Immature natural killer cell (primary cell): ENCODE data around the gene FAM3A. TPM values are rescaled to one million over a fixed set of nuclear protein-coding genes. Genes with fewer than 3 reads are reported as not detected.

Experiments used
- DNase-seq, 3 donors: peaks; one replicate each; pipeline ENCODE4 v3.0.0; 2022; ENCODE audit warnings: mixed read lengths in 1 of 3
- H3K27ac Mint-ChIP-seq, 6 donors: one replicate each; pipeline ENCODE4 v1.8.0; 2020; ENCODE audit warnings: mixed read lengths in 6 of 6, mild to moderate bottlenecking in 5 of 6, inconsistent platforms in 4 of 6, moderate library complexity in 3 of 6
- H3K27me3 Mint-ChIP-seq, 3 donors: one replicate each; pipeline ENCODE4 v1.8.0; 2020 to 2021; ENCODE audit warnings: low read depth in 3 of 3, mild to moderate bottlenecking in 3 of 3, mixed read lengths in 3 of 3, moderate library complexity in 3 of 3, inconsistent platforms in 1 of 3
- H3K36me3 Mint-ChIP-seq, 3 donors: one replicate each; pipeline ENCODE4 v1.8.0; 2020; ENCODE audit warnings: mixed read lengths in 3 of 3, inconsistent platforms in 2 of 3, mild to moderate bottlenecking in 2 of 3
- H3K4me1 Mint-ChIP-seq, 2 donors: one replicate each; pipeline ENCODE4 v1.8.0; 2020; ENCODE audit warnings: inconsistent platforms in 2 of 2, mild to moderate bottlenecking in 2 of 2, mixed read lengths in 2 of 2, moderate library complexity in 1 of 2
- H3K4me3 Mint-ChIP-seq, 5 donors: one replicate each; pipeline ENCODE4 v1.8.0; 2020; ENCODE audit warnings: mild to moderate bottlenecking in 5 of 5, mixed read lengths in 5 of 5, inconsistent platforms in 3 of 5, moderate library complexity in 3 of 5
- H3K9me3 Mint-ChIP-seq, 6 donors: one replicate each; pipeline ENCODE4 v1.8.0; 2020; ENCODE audit warnings: mild to moderate bottlenecking in 6 of 6, mixed read lengths in 6 of 6, inconsistent platforms in 4 of 6, moderate library complexity in 3 of 6
- polyA plus RNA-seq, 3 donors: library from polyadenylated mRNA; unstranded; fragments of 300-500 nt; fragmentation: Illumina TruSeq; gene quantifications; one replicate each; pipeline ENCODE4 v1.2.3, GENCODE V29; 2021

The FAM3A gene
- polyA plus RNA-seq, 3 donors from 2014 or later = 27.1 to 31.3 (median 30.1) TPM

GRCh38 chrX:154526901-154527675 lies 11.1 kb upstream of the FAM3A start:
- Mint-ChIP-seq H3K36me3 (no peaks in the 10 kb centered on the region), H3K4me3 (peak overlapping the region; percentile 24 to 63 (median 36))
- DNase-seq = peak; percentile 38 to 51 (median 45)

DNA sequence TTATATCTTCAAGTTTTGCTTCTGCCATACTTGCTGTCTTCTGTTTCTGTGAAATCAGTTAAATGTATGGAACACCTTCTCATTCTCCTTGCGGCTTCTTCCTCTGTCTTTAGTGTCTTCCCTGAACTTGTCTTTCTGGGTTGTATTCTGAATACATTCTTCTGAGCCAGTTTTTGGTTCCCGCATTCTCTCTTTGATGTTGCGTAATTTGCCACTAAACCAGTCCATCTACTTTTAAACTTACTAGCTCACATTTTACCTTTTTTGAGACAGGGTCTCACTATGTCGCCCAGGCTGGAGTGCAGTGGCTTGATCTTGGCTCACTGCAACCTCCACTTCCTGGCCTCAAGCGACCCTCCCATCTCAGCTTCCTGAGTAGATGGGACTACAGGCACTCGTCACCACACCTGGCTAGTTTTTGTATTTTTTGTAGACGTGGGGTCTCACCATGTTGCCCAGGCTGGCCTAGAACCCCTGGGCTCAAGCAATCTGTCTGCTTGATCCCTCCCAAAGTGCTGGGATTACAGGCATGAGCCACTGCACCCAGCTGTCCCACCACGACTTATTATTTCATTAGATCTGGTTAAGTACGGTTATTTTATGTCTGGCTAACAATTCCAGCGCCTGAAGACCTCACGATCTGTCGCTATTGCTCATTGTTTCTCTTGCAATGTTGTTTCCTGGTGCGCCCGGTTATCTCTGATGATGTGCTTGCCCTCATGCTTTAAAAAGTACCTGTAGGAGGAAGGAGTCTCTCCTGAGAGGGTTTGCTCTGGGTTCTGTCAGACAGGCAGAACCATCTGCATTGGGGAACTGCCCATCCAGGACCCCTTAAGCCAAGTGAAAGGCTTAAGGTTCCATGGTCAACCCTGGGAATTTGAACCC lies 9.8 kb upstream of the FAM3A start:
- Mint-ChIP-seq H3K27me3 (peaks cover 0 to 2% (median 0%) of the 10 kb centered on the region in 3 donors), H3K27ac (peak overlapping the region in 2 of 6 donors; percentile 26 to 39), H3K36me3 (no peaks in the 10 kb centered on the region), H3K4me3 (no peak overlapping the region), H3K9me3 (no peaks in the 10 kb centered on the region), H3K4me1 (peaks cover 21 to 22% of the 10 kb centered on the region in 2 donors)
- DNase-seq = no peak

More at GRCh38 chrX:154526901-154527675, 11.1 kb upstream of the FAM3A start:
- Mint-ChIP-seq H3K27ac (peak overlapping the region; percentile 23 to 79 (median 62)), H3K27me3 (peaks cover 0 to 2% (median 0%) of the 10 kb centered on the region in 3 donors), H3K9me3 (no peaks in the 10 kb centered on the region), H3K4me1 (peaks cover 21 to 22% of the 10 kb centered on the region in 2 donors)

- Mint-ChIP-seq H3K27ac (no peak overlapping the region), H3K9me3 (no peaks in the 10 kb centered on the region), H3K4me1 (peaks cover 16 to 17% of the 10 kb centered on the region in 2 donors), H3K4me3 (no peak overlapping the region), H3K36me3 (no peaks in the 10 kb centered on the region), H3K27me3 (peaks cover 0 to 7% (median 2%) of the 10 kb centered on the region in 3 donors)
- DNase-seq = no peak
Measured at GRCh38 chrX:154519389-154519788, 3.4 kb upstream of the FAM3A start.

- Mint-ChIP-seq H3K27ac (peak overlapping the region in 5 of 6 donors; percentile 82 to 95 (median 94)), H3K36me3 (no peaks in the 10 kb centered on the region), H3K27me3 (peaks cover 0 to 7% (median 4%) of the 10 kb centered on the region in 3 donors), H3K4me1 (peaks cover 16 to 23% of the 10 kb centered on the region in 2 donors), H3K9me3 (peaks cover 0 to 2% (median 0%) of the 10 kb centered on the region in 6 donors), H3K4me3 (peak overlapping the region in 2 of 5 donors; percentile 10 to 90)
- DNase-seq = no peak
Measured at GRCh38 chrX:154517101-154517781, 1.2 kb upstream of the FAM3A start.

DNA sequence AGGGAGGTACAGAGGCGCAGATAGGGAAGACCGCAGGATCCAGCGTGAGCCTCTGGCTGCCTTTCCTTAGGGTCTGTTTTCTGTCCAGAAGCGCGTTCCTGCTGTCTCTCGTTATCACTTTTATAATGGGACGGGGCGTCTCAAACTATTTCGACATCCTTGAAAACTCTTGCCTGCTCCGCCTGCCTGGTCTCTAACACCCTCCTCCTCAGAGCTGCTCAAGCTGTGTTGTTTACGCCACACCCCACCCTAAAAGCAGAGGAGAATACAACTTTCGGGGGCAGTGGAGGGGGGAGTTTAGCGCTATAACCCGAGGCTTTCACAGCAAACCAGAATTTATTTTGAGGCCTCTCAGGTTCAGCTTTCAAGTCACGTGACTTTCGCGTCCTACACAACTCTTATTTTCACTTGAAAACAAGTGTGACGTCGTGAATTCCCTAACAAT lies 646 bp upstream of the FAM3A start:
- H3K36me3 Mint-ChIP-seq = no peaks in the 10 kb centered on the region
- peaks cover 0 to 2% (median 0%) of the 10 kb centered on the region in 6 donors for H3K9me3 Mint-ChIP-seq
- H3K4me3 Mint-ChIP-seq = peak overlapping the region; percentile 85 to 93 (median 89)
- peak overlapping the region; percentile 82 to 95 (median 94) for H3K27ac Mint-ChIP-seq
- peaks cover 0 to 7% (median 4%) of the 10 kb centered on the region in 3 donors for H3K27me3 Mint-ChIP-seq
- H3K4me1 Mint-ChIP-seq = peaks cover 17 to 26% of the 10 kb centered on the region in 2 donors
- DNase-seq = peak in 2 of 3 donors; percentile 43 to 60

DNA sequence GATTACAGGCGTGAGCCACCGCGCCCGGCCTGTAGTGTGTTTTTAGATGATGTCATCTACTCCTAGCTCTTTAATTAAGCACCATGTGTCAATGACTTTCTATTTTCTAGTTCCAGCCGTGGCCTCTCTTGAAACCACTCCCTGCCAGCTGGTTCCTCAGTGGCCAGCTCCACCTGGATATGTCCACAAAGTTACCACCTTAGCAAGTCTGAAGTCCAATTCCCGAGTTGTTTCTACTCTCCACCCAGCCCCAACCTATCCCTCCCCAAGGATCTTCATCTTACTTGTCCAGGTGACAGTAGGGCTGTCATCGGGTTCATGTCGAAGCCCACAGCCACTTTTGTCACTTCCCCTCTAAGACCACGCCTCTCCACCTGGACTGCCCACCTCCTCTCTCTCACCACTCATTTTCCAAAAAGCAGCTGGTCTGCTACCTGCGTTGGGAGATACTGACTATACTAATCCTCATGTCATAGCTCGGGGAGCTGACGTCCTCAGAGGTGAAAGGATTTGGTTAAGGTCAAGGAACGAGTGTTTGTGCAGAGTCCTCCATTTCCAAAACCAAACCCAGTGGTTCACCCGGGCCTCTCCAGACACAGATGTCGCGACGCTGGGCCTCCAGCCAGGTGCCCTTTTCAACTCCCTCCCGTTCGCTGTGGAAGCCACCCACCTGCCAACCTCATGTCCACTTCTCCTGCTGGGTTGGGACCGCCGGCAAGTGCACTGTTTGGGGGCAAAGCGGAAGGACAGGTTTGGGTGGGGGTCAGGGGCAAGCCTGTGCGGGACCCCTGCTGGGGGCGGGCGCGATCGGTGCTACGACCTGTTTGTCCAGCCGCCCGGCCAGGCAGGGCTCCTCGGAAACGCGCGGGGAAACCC lies 704 bp downstream of the FAM3A start:
- no peaks in the 10 kb centered on the region for H3K36me3 Mint-ChIP-seq
- DNase-seq = peak; percentile 7 to 17 (median 13)

DNA sequence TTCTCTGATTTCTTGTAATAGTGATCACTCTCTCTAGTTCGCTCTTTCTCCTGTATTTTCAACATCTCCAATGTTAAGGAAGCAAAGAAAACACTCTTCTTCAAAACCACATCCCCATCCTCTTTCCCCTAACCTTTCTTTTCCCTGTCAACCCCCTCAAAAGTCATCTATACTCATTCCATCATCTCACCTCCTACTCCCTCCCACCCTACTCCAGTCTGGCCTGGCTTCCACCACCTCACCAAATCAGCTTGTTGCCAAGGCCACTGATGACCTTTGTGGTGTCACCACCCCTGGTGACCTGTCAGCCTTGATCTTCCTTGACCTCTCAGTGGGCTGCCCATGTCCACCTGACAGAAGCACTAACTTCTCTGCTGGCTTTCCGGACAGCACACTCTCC lies 2.3 kb downstream of the FAM3A start:
- Mint-ChIP-seq H3K4me1 (peaks cover 28 to 32% of the 10 kb centered on the region in 2 donors), H3K27me3 (peaks cover 2 to 7% (median 4%) of the 10 kb centered on the region in 3 donors), H3K9me3 (peaks cover 0 to 2% (median 0%) of the 10 kb centered on the region in 6 donors), H3K27ac (peak overlapping the region in 5 of 6 donors; percentile 40 to 59 (median 56)), H3K4me3 (peak overlapping the region in 3 of 5 donors; percentile 23 to 39 (median 33)), H3K36me3 (peaks cover 0 to 6% (median 5%) of the 10 kb centered on the region in 3 donors)
- DNase-seq = no peak

More for the DNA sequence above, 704 bp downstream of the FAM3A start:
- peaks cover 0 to 7% (median 4%) of the 10 kb centered on the region in 3 donors for H3K27me3 Mint-ChIP-seq
- peaks cover 0 to 2% (median 0%) of the 10 kb centered on the region in 6 donors for H3K9me3 Mint-ChIP-seq
- H3K27ac Mint-ChIP-seq = peak overlapping the region; percentile 72 to 92 (median 82)
- H3K4me3 Mint-ChIP-seq = peak overlapping the region; percentile 73 to 93 (median 82)
- H3K4me1 Mint-ChIP-seq = peaks cover 28 to 32% of the 10 kb centered on the region in 2 donors

- H3K27me3 Mint-ChIP-seq = peaks cover 2 to 7% (median 4%) of the 10 kb centered on the region in 3 donors
- DNase-seq = no peak
- H3K27ac Mint-ChIP-seq = no peak overlapping the region
- peak overlapping the region in 1 of 5 donors; percentile 27 for H3K4me3 Mint-ChIP-seq
- peaks cover 0 to 2% (median 0%) of the 10 kb centered on the region in 6 donors for H3K9me3 Mint-ChIP-seq
- peaks cover 28 to 32% of the 10 kb centered on the region in 2 donors for H3K4me1 Mint-ChIP-seq
- peaks cover 0 to 6% (median 5%) of the 10 kb centered on the region in 3 donors for H3K36me3 Mint-ChIP-seq
Measured at GRCh38 chrX:154512879-154513553, 3.0 kb downstream of the FAM3A start.

GRCh38 chrX:154511761-154512160 lies 4.3 kb downstream of the FAM3A start:
- peaks cover 2 to 7% (median 4%) of the 10 kb centered on the region in 3 donors for H3K27me3 Mint-ChIP-seq
- H3K4me3 Mint-ChIP-seq = no peak overlapping the region
- peaks cover 27 to 29% of the 10 kb centered on the region in 2 donors for H3K4me1 Mint-ChIP-seq
- H3K36me3 Mint-ChIP-seq = peaks cover 0 to 6% (median 5%) of the 10 kb centered on the region in 3 donors
- DNase-seq = no peak
- H3K9me3 Mint-ChIP-seq = peaks cover 0 to 2% (median 0%) of the 10 kb centered on the region in 6 donors
- H3K27ac Mint-ChIP-seq = peak overlapping the region in 4 of 6 donors; percentile 34 to 67 (median 65)

- peaks cover 0 to 2% (median 0%) of the 10 kb centered on the region in 6 donors for H3K9me3 Mint-ChIP-seq
Measured at GRCh38 chrX:154509455-154509854, 6.6 kb downstream of the FAM3A start.

DNA sequence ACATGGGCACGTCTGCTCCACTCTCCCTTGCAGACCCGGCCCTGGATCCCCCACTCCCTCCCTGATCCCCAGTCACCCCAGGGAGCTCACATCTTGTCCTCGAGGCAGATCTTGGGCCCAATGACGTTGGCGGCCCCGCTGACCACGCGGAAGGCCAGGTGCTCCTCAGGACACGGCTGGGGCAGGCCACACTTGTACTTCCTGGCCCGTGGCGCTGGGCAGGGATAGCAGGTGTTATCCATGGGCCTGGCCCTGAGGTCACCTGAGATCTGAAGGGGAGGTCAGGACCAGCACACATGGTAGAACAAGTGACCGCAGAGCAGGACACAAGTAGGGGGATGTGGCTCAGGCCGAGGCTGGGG lies 7.7 kb downstream of the FAM3A start:
- Mint-ChIP-seq H3K9me3 (no peaks in the 10 kb centered on the region), H3K27ac (no peak overlapping the region), H3K4me3 (no peak overlapping the region), H3K36me3 (peaks cover 0 to 6% (median 5%) of the 10 kb centered on the region in 3 donors), H3K4me1 (peaks cover 9 to 13% of the 10 kb centered on the region in 2 donors), H3K27me3 (peaks cover 2 to 5% (median 2%) of the 10 kb centered on the region in 3 donors)
- no peak for DNase-seq

More at GRCh38 chrX:154509455-154509854, 6.6 kb downstream of the FAM3A start:
- H3K27ac Mint-ChIP-seq = no peak overlapping the region
- H3K36me3 Mint-ChIP-seq = peaks cover 0 to 6% (median 5%) of the 10 kb centered on the region in 3 donors
- no peak for DNase-seq
- no peak overlapping the region for H3K4me3 Mint-ChIP-seq
- peaks cover 2 to 5% (median 2%) of the 10 kb centered on the region in 3 donors for H3K27me3 Mint-ChIP-seq
- H3K4me1 Mint-ChIP-seq = peaks cover 13 to 15% of the 10 kb centered on the region in 2 donors
